ENCODE results near the gene HBP1. TPM values are rescaled to one million over a fixed set of nuclear protein-coding genes. Genes with fewer than 3 reads are reported as not detected.
A peak's percentile ranks its signal among the peaks of the same experiment; 100 is the strongest.

Gene HBP1
- polyA plus RNA-seq, 3 donors, result 41.2 to 52.9 (median 44.7) TPM

GRCh38 chr7:107201795-107202450 lies 33.1 kb downstream of the HBP1 start:
- H3K9me3 ChIP-seq (replicated peaks in 1 of 2; ENCODE audit: control insufficient read depth in 1 of 2, insufficient read depth in 1 of 2, low read length in 2 of 2), result no peaks in the 10 kb centered on the region
- peaks cover 95 to 100% of the 10 kb centered on the region in 2 donors for H3K36me3 ChIP-seq (replicated peaks in 1 of 2; ENCODE audit: control insufficient read depth in 1 of 2, insufficient read depth in 2 of 2, low read length in 2 of 2)
- peak; percentile 32 for TF ChIP-seq CTCF (IDR thresholded peaks at IDR 0.05)
- no peak overlapping the region for H3K4me3 ChIP-seq (replicated peaks in 1 of 3; ENCODE audit: low read depth in 2 of 3, low read length in 3 of 3)
- no peak overlapping the region for H3K4me3 Mint-ChIP-seq
- peaks cover 0 to 2% (median 0%) of the 10 kb centered on the region in 7 donors for H3K9me3 Mint-ChIP-seq
- H3K9ac ChIP-seq (ENCODE audit: insufficient read depth, low read length, poor library complexity, severe bottlenecking), result no peak overlapping the region
- no peaks in the 10 kb centered on the region for H3K27me3 Mint-ChIP-seq (ENCODE audit: low read depth in 3 of 3)
- WGBS (ENCODE audit: insufficient coverage), result 100% methylated on average over 2 of the region's 4 CpGs
- no peaks in the 10 kb centered on the region for H3K4me1 Mint-ChIP-seq
- H3K4me1 ChIP-seq (ENCODE audit: control insufficient read depth in 1 of 2, insufficient read depth in 2 of 2, low read length in 2 of 2), result no peaks in the 10 kb centered on the region
- H3K4me2 ChIP-seq (replicated peaks; ENCODE audit: extremely low read depth, low read length, poor library complexity, severe bottlenecking), result no peak overlapping the region
- peaks cover 47% of the 10 kb centered on the region for H4K20me1 ChIP-seq (ENCODE audit: insufficient read depth, low read length)
- no peaks in the 10 kb centered on the region for H3K27me3 ChIP-seq (ENCODE audit: control insufficient read depth in 2 of 2, insufficient read depth in 2 of 2, low read length in 2 of 2)
- intact Hi-C loops (cut with micrococcal nuclease), result loop anchor here in 1 of 2 donors (10.0 kb wide), 1 partner anchor 673 kb away; no protein-coding TSS in a partner anchor
- no peak overlapping the region for H2AFZ ChIP-seq (ENCODE audit: insufficient read depth, low read depth, low read length, poor library complexity, severe bottlenecking)
- H3K27ac ChIP-seq (ENCODE audit: low read depth in 1 of 2, low read length in 2 of 2), result no peak overlapping the region
- no peak overlapping the region for H3K27ac Mint-ChIP-seq
- H3K36me3 Mint-ChIP-seq, result peaks cover 86 to 93% of the 10 kb centered on the region in 2 donors
- no peaks in the 10 kb centered on the region for H3K79me2 ChIP-seq (ENCODE audit: insufficient read depth, low read length)
- no peak for DNase-seq

- H3K36me3 Mint-ChIP-seq, result peaks cover 82 to 92% of the 10 kb centered on the region in 2 donors
These were observed 34.8 kb downstream of the HBP1 start for GRCh38 chr7:107203607-107204006.

More at GRCh38 chr7:107203607-107204006, 34.8 kb downstream of the HBP1 start:
- WGBS (ENCODE audit: insufficient coverage), result 100% methylated on average over 1 of the region's 7 CpGs
- no peak overlapping the region for H3K27ac Mint-ChIP-seq
- Histone ChIP-seq H3K9me3 (replicated peaks in 1 of 2; ENCODE audit: control insufficient read depth in 1 of 2, insufficient read depth in 1 of 2, low read length in 2 of 2) (no peaks in the 10 kb centered on the region), H4K20me1 (ENCODE audit: insufficient read depth, low read length) (peaks cover 32% of the 10 kb centered on the region), H3K9ac (ENCODE audit: insufficient read depth, low read length, poor library complexity, severe bottlenecking) (no peak overlapping the region), H3K4me3 (replicated peaks in 1 of 3; ENCODE audit: low read depth in 2 of 3, low read length in 3 of 3) (no peak overlapping the region), H3K27ac (ENCODE audit: low read depth in 1 of 2, low read length in 2 of 2) (no peak overlapping the region), H3K79me2 (ENCODE audit: insufficient read depth, low read length) (no peaks in the 10 kb centered on the region), H3K4me2 (replicated peaks; ENCODE audit: extremely low read depth, low read length, poor library complexity, severe bottlenecking) (no peak overlapping the region), H2AFZ (ENCODE audit: insufficient read depth, low read depth, low read length, poor library complexity, severe bottlenecking) (no peak overlapping the region), H3K36me3 (replicated peaks in 1 of 2; ENCODE audit: control insufficient read depth in 1 of 2, insufficient read depth in 2 of 2, low read length in 2 of 2) (peaks cover 84 to 100% of the 10 kb centered on the region in 2 donors), H3K27me3 (ENCODE audit: control insufficient read depth in 2 of 2, insufficient read depth in 2 of 2, low read length in 2 of 2) (no peaks in the 10 kb centered on the region), H3K4me1 (ENCODE audit: control insufficient read depth in 1 of 2, insufficient read depth in 2 of 2, low read length in 2 of 2) (no peaks in the 10 kb centered on the region)
- no peaks in the 10 kb centered on the region for H3K27me3 Mint-ChIP-seq (ENCODE audit: low read depth in 3 of 3)
- DNase-seq, result no peak
- no peak for TF ChIP-seq CTCF (IDR thresholded peaks at IDR 0.05)
- intact Hi-C loops (cut with micrococcal nuclease), result loop anchor here in 1 of 2 donors (10.0 kb wide), 1 partner anchor 671 kb away; no protein-coding TSS in a partner anchor
- peaks cover 0 to 2% (median 0%) of the 10 kb centered on the region in 7 donors for H3K9me3 Mint-ChIP-seq
- no peaks in the 10 kb centered on the region for H3K4me1 Mint-ChIP-seq
- H3K4me3 Mint-ChIP-seq, result no peak overlapping the region
